ENCODE data around the gene SKA3. TPM values are rescaled to one million over a fixed set of nuclear protein-coding genes. Genes with fewer than 3 reads are reported as not detected.
"Not testable (repeated sequence)": the region's sequence is repeated elsewhere in the genome, so short reads cannot be mapped to it uniquely, and the experiment has no call there.

The SKA3 gene
- polyA plus RNA-seq, 3 donors: 12.0 to 12.9 (median 12.6) TPM

DNA sequence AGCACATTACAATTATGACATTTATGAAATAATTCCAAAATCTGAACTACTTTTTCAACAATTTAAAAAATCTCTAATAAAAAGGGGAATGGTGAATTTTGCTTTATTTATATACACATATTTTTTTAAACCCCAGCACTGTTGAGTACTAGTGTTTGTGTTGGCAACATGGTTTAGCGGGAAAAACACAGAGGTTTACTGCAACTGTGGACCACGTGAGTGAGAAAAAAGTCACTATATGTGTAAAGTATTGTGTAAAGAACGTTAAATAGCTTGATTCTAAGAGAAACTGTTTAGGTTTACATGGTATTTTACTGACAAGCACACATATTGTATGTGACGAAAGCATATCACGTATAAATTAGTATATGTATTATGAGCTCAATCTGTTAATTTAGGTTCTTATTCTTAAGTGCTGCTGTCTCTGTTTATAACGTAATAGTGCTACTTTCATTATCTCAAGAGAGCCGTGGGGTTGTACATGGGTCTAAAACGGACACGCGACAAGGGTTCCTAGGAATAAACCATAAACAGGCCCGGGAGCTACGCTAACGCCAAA is 617 bp downstream of the SKA3 start:
- DNase-seq: no peak

DNA sequence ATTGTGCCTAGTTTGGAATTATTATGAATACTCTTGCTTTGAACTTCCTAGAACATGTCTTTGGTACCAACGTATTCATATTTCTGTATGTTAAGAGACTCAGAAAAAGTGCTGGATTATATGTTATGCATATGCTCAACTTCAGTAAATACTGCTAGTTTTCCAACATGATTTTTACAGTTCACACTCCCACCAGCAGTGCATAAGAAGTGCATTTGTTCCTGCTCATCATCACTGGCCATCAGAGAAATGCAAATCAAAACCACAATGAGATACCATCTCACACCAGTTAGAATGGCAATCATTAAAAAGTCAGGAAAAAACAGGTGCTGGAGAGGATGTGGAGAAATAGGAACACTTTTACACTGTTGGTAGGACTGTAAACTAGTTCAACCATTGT is 2.6 kb downstream of the SKA3 start:
- not testable (repeated sequence) for DNase-seq

DNA sequence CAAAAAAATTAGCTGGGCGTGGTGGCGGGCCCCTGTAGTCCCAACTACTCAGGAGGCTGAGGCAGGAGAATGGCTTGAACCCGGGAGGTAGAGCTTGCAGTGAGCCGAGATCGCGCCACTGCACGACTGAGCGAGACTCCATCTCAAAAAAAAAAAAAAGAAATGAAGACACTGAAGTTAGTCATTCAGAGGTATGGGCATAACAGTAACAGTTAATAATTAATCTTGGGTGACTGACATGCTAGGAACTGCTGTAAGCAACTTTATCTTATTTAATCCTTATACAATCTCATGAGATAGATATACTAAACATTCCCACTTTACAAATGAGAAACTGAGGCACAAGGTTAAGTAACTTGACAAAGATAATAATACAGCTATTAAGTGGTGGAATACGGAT is 4.9 kb downstream of the SKA3 start:
- no peak for DNase-seq

- not testable (repeated sequence) for DNase-seq
Measured at GRCh38 chr13:21165606-21166005, 10.7 kb downstream of the SKA3 start.

DNA sequence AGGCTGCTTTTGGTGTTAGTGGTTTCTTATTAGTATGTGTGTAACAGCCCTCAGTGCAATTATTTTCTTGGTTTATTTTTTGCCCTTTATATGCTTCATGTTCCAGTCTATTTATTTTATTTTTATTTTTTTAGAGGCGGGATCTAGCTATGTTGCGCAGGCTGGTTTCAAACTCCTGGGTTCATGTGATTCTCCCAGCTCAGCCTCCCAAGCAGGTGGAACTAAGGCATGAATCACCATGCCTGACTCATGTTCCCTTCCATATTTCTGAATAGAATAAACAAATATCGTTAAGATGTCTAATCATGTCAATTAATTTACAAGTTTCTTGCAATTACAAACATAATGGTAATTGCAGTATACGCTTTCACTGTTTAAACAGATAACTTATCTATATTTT is 11.7 kb downstream of the SKA3 start:
- DNase-seq: no peak

DNA sequence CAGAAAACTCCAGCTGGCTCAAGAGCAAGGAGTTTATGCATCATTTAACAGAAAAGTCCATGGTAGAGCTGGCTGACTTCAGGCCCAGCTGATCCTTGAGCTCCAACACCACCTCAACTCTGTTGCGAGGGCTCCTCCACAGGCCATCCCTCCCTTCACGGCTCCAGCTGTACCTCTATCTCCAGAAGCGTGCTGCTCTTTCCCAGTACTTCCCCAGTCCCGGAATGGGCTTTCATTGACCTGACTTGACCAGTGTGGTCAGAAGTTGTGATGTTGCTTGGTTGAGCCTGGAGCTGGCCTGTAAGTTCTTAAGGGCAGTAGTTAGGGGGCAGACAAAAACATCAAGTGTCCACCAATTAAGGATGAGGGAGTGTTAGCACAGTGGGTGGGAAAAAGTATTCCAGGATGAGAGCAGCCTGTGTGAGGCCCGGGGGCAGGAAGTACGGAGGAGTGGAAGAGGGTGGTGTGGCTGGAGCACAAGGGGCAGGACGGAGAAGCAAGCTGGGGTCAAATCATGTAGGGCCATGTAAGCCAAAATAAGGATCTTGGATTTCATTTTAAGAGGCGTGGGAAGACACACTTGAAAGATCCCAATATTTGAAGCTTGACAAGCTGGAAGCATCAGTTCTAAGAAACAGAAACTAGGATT is 24.0 kb downstream of the SKA3 start:
- no peak for DNase-seq

DNA sequence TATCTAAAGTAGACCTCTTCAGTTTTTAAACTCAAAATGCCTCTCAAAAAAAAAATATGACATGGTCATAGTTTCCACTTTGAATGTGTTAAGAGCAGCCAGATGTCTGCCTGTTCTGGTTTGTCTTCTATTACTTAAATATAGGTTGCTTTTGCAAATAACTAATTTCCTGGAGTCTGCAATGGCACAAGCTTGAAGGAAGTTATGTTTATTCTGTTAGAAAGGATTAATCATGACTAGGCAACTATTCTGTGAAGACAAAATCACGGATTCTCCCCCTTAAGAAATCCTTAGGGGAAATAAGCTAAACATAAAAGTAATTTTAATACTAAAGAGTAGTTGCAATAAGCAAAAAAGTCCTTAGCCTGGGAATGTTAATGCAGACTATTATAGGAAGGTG is 26.3 kb downstream of the SKA3 start:
- DNase-seq: no peak

GRCh38 chr13:21149568-21149967 is 26.8 kb downstream of the SKA3 start:
- DNase-seq: no peak

DNA sequence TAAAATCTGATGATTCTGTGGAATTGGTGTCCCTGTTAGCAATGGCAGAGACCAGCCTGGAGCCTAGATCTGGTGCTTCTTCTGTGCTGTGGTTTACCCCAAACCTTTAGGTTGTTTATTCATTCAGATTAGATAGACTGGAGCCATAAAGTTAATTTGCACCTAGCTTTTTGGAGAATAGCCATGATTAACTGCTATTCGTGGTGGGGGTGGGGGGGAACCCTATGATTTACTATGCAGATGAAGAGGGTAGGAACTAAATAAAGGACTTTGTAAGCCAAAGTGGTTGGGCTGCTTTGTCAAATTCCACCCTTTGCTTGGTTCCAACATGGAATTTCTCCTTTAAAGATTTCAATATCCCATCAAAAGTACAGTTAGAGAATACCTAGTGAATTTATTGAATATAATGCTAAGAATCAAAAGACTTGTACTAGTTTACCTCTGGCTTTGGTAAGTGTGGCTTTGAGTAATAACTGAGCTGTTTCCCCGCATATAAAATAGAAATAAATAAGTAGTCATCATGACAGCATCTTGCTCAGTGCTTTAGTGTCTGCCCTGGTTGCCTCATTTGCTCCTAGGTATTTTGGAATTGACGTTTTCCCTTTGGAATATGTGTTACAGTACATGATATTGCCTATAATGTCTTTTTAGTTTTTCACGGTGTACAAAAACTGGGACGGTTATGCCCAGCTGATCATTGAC is 27.6 kb downstream of the SKA3 start:
- no peak for DNase-seq

GRCh38 chr13:21147827-21148226 is 28.5 kb downstream of the SKA3 start:
- DNase-seq: no peak

DNA sequence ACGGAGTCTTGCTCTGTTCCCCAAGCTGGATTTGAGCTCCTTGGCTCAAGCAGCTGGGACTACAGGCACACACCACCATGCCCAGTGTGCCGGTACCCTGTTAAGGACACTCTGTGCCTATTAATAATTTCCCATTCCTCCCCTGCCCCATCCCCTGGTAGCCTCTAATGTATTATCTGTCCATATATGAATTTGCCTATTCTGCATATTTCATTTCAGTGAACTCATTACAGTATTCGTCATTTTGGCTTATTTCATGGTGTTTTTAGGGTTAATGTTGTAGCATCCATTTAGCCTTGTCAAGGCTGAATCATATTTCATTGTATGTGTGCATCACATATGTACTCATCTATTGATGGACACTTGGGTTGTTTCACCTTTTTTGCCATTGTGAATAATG is 33.6 kb downstream of the SKA3 start:
- DNase-seq: no peak

GRCh38 chr13:21139374-21139773 is 37.0 kb downstream of the SKA3 start:
- DNase-seq: no peak

DNA sequence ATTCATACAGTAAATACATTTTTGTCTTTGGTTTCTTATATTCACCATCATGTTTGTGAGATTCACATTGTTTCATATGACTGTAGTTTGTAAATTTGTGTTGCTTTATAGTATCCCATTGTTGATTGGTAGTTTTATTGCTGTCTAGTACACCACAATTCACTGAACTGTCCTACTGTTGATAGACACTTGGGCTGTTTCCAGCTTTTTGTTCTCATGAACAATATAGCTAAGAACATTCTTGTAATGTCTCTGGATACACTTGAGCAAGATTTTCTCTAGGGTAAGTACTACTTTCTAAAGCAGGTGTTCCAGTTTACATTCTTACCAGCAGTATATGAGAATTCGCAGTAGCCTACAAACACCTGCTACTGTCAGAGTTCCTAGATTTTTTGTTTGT is 37.8 kb downstream of the SKA3 start:
- no peak for DNase-seq

DNA sequence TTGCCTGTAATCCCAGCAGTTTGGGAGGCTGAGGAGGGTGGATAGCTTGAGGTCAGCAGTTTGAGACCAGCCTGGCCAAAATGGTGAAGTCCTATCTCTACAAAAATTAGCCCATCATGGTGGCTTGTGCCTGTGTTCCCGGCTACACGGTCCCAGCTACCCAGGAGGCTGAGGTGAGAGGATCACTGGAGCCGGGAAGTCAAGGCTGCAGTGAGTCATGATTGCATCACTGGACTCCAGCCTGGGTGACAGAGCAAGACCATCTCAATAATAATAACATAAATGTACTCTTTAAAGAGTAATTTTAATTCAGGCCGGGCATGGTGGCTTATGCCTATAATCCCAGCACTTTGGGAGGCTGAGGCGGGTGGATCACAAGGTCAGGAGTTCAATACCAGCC is 38.7 kb downstream of the SKA3 start:
- DNase-seq: no peak

- DNase-seq: not testable (repeated sequence)
Measured at GRCh38 chr13:21135833-21136232, 40.5 kb downstream of the SKA3 start.

GRCh38 chr13:21134475-21134874 is 41.9 kb downstream of the SKA3 start:
- DNase-seq: no peak

DNA sequence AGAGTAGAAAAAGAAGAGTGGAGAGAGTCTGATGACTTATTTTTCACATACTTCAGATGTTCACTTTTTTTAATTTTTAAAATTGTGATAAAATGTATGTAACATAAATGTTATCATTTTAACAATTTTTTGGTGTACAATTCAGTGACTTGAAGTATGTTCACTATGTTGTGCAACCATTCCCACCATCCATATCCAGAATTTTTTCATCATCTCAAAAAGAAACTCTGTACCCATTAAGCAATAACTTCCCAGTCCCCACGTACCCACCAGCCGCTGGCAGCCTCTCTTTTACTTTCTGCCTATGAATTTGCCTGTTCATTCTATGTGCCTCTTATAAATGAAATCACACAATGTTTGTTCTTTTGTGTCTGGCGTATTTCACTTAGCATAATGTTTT is 43.3 kb downstream of the SKA3 start:
- DNase-seq: no peak

DNA sequence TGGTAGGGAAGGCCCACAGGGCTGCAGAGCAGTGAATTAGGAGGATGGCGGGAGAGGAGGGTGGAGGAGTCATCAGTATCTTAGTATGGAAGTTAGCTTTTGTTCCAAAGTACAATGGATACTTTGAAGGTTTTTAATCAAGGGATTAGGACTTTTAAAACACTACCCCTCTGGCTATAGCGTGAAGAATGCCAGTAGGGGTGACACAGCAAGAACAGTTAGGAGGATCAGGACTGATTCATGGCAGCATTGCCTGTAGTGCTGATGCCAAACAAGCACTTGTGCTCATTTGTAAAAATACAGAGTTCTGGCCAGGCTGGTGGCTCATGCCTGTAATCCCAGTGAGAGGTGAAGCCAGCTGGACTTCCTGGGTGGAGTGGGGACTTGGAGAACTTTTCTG is 46.2 kb downstream of the SKA3 start:
- DNase-seq: no peak

GRCh38 chr13:21124852-21125251 is 51.5 kb downstream of the SKA3 start:
- peak; percentile 79 for DNase-seq

- DNase-seq: no peak
Measured at GRCh38 chr13:21123956-21124355, 52.4 kb downstream of the SKA3 start.

DNA sequence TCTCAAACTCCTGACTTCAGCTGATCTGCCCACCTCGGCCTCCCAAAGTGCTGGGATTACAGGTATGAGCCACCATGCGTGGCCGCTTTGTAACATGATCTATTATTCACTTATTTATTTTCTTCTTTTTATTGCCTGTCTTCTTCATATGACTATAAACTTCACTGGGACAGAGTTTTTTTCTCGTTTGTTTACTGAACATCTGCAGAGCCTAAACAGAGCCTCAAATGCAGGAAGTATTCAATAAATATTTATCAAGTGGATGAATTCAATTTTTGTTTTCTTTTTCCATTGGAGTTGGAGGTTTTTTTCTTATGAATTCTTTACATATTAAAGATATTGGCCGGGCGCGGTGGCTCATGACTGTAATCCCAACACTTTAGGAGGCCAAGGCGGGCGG is 54.7 kb downstream of the SKA3 start:
- no peak for DNase-seq

GRCh38 chr13:21120191-21120590 is 56.2 kb downstream of the SKA3 start:
- DNase-seq: no peak

GRCh38 chr13:21119526-21119925 is 56.8 kb downstream of the SKA3 start:
- DNase-seq: no peak

DNA sequence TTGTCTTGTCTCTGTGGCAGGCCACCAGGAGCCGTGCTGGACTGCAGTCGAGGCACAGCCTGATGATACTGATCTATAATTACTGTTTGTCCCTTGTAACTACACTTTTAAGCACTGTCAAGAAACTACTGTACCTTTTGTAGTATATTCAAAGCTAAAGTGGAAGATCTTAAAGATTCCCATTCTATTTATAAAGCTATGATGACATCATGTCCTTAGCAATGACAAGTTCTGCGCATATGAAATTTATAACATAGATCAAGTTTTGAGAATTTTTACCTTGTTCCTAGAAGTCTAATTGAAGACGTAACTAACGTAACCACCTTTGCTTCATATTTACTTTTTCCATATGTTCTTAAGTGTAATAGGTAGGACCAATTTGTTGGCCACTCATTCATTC is 58.2 kb downstream of the SKA3 start:
- DNase-seq: no peak

Data from renal pelvis (tissue), 4 donors.